Ascending aorta (tissue), 2 donors: ENCODE measurements around the gene TRIM60. TPM values are rescaled to one million over a fixed set of nuclear protein-coding genes. Genes with fewer than 3 reads are reported as not detected.
"Not testable (repeated sequence)": the region's sequence is repeated elsewhere in the genome, so short reads cannot be mapped to it uniquely, and the experiment has no call there.

Experiments
- DNase-seq, 2 donors: peaks; one replicate each; pipeline ENCODE4 v3.0.0-alpha.2; 2019; ENCODE audit warnings: low spot score in 2 of 2
- H3K27ac ChIP-seq, 2 donors: fragments of 200-600 bp; sonication (generic); one replicate each; pipeline ENCODE4 v1.5.1; 2016 to 2017; ENCODE audit warnings: mild to moderate bottlenecking in 1 of 2
- H3K27me3 ChIP-seq: fragments of 200-600 bp; sonication (generic); one replicate; pipeline ENCODE4 v1.5.1; 2017
- H3K36me3 ChIP-seq, 2 donors: fragments of 200-600 bp; sonication (generic); one replicate each; pipeline ENCODE4 v1.5.1; 2016
- H3K4me1 ChIP-seq, 2 donors: fragments of 200-600 bp; sonication (generic); one replicate each; pipeline ENCODE4 v1.5.1; 2016 to 2017; ENCODE audit warnings: mild to moderate bottlenecking in 1 of 2
- H3K4me3 ChIP-seq, 2 donors: fragments of 200-600 bp; sonication (generic); one replicate each; pipeline ENCODE4 v1.5.1; 2016 to 2017; ENCODE audit warnings: mild to moderate bottlenecking in 1 of 2
- H3K9me3 ChIP-seq, 2 donors: fragments of 200-600 bp; sonication (generic); one replicate each; pipeline ENCODE4 v1.5.1; 2016
- intact Hi-C: fragments of 100-400 bp; cut with DNase I; formaldehyde crosslinking; loops from one replicate; pipeline ENCODE4 v1.15.1; 2023
- total RNA-seq: library from RNA; depleted of rRNA; stranded (reverse); fragments of >200 nt; gene quantifications from one replicate; pipeline ENCODE4 v1.1.0, GENCODE V29; 2016
- TF ChIP-seq, protein P1 (sequence below), 3 experiments: fragments of 200-600 bp in 2 of 3; fragments of 450-650 bp in 1 of 3; sonication (generic) in 2 of 3; IDR thresholded peaks; one replicate each; pipeline ENCODE4 v1.5.1; 2016 to 2019; ENCODE audit warnings: antibody characterized with exemption in 3 of 3, mild to moderate bottlenecking in 1 of 3, moderate library complexity in 1 of 3

The TRIM60 gene
- total RNA-seq, 1 donor from 2014 or later = not detected

DNA sequence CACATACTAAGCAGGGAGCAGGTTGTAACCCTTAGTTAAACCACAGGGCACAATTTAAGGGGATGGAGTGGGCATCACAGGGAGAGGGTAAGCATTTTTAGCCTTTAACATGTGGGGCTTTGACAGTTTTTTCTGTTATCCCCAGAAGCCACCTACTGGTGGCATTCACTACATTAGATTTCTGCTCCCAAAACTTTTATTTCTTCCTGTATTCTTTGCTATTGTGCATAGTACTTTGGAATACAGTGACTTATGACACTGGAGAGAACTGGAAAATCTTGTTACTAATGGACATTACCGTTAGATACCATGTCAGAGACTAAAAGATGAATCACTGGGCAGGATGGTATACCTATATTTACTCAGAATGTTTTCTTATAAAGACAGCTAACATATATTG lies 29.1 kb downstream of the TRIM60 start:
- H3K27me3 ChIP-seq = no peaks in the 10 kb centered on the region
- H3K9me3 ChIP-seq = no peaks in the 10 kb centered on the region
- H3K36me3 ChIP-seq = no peaks in the 10 kb centered on the region
- no peaks in the 10 kb centered on the region for H3K4me1 ChIP-seq
- H3K27ac ChIP-seq = no peak overlapping the region
- TF ChIP-seq, protein P1, sequence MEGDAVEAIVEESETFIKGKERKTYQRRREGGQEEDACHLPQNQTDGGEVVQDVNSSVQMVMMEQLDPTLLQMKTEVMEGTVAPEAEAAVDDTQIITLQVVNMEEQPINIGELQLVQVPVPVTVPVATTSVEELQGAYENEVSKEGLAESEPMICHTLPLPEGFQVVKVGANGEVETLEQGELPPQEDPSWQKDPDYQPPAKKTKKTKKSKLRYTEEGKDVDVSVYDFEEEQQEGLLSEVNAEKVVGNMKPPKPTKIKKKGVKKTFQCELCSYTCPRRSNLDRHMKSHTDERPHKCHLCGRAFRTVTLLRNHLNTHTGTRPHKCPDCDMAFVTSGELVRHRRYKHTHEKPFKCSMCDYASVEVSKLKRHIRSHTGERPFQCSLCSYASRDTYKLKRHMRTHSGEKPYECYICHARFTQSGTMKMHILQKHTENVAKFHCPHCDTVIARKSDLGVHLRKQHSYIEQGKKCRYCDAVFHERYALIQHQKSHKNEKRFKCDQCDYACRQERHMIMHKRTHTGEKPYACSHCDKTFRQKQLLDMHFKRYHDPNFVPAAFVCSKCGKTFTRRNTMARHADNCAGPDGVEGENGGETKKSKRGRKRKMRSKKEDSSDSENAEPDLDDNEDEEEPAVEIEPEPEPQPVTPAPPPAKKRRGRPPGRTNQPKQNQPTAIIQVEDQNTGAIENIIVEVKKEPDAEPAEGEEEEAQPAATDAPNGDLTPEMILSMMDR (IDR thresholded peaks at IDR 0.05) = no peak
- no peak for DNase-seq
- H3K4me3 ChIP-seq = no peak overlapping the region
- intact Hi-C loops = no loop called here

GRCh38 chr4:165070560-165070959 lies 38.8 kb downstream of the TRIM60 start:
- no peak overlapping the region for H3K4me3 ChIP-seq
- peaks cover 1 to 3% of the 10 kb centered on the region in 2 donors for H3K36me3 ChIP-seq
- intact Hi-C loops = no loop called here
- H3K4me1 ChIP-seq = no peaks in the 10 kb centered on the region
- no peak overlapping the region for H3K27ac ChIP-seq
- H3K27me3 ChIP-seq = no peaks in the 10 kb centered on the region
- DNase-seq = no peak
- no peaks in the 10 kb centered on the region for H3K9me3 ChIP-seq
- TF ChIP-seq, protein P1 (IDR thresholded peaks at IDR 0.05) = no peak

DNA sequence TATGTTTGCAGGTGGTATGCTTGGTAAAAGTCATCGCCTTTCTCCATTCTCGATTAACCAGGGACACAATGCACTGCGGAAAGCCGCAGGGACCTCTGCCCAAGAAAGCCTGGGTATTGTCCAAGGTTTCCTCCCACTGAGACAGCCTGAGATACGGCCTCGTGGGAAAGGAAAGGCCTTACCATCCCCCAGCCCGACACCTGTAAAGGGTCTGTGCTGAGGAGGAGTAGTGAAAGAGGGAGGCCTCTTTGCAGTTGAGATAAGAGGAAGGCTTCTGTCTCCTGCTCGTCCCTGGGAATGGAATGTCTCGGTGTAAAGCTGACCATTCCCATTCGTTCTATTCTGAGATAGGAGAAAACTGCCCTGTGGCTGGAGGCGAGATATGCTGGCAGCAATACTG lies 41.5 kb downstream of the TRIM60 start:
- H3K9me3 ChIP-seq, H3K27ac ChIP-seq, intact Hi-C loops, H3K27me3 ChIP-seq, DNase-seq, H3K4me3 ChIP-seq, H3K4me1 ChIP-seq: not testable (repeated sequence)
- H3K36me3 ChIP-seq = peaks cover 9 to 25% of the 10 kb centered on the region in 2 donors

DNA sequence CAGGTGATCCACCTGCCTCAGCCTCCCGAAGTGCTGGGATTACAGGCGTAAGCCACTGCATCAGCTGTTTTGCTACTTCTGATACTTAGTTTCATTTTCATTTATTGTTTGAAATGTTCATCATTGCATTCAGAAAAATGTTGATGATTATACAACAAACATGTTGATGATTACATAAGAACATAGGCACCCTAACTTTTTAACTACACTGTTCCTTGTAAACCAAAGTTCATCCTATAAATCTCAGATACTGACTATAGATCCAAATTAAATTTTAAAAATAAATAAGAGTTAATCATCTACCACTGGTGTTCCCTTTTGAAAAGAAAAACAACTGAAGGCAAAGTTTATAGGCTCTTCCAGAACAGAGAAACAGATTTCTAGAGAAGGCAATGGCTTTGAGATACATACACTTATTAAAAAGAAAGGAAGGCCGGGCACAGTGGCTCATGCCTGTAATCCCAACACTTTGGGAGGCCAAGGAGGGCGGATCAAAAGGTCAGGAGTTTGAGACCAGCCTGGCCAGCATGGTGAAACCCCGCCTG lies 45.3 kb downstream of the TRIM60 start:
- Histone ChIP-seq H3K27ac (no peak overlapping the region), H3K4me1 (no peaks in the 10 kb centered on the region), H3K4me3 (no peak overlapping the region), H3K36me3 (peaks cover 18 to 51% of the 10 kb centered on the region in 2 donors), H3K9me3 (no peaks in the 10 kb centered on the region), H3K27me3 (no peaks in the 10 kb centered on the region)
- TF ChIP-seq, protein P1 (IDR thresholded peaks at IDR 0.05) = no peak
- intact Hi-C loops = no loop called here
- DNase-seq = no peak

- Histone ChIP-seq H3K4me1 (no peaks in the 10 kb centered on the region), H3K36me3 (peaks cover 25 to 58% of the 10 kb centered on the region in 2 donors), H3K27ac (no peak overlapping the region), H3K27me3 (no peaks in the 10 kb centered on the region), H3K9me3 (no peaks in the 10 kb centered on the region), H3K4me3 (no peak overlapping the region)
- DNase-seq = no peak
- intact Hi-C loops = no loop called here
- TF ChIP-seq, protein P1 (IDR thresholded peaks at IDR 0.05) = no peak
These were observed 47.7 kb downstream of the TRIM60 start for GRCh38 chr4:165079476-165079875.

DNA sequence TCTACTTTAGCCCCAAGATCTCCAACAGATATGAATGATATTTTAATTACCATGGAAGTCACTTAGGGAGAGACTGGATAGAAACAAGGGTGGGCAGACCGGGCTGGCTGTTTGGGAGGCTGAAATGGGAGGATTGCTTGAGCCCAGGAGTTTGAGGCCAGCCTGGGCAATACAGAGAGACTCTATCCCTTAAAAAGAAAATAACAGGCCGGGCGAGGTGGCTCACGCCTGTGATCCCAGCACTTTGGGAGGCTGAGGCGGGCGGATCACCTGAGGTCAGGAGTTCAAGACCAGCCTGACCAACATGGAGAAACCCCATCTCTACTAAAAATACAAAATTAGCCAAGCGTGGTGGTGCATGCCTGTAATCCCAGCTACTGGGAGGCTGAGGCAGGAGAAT lies 53.0 kb downstream of the TRIM60 start:
- H3K4me3 ChIP-seq, DNase-seq, H3K4me1 ChIP-seq, H3K9me3 ChIP-seq, H3K27me3 ChIP-seq, intact Hi-C loops, H3K27ac ChIP-seq: not testable (repeated sequence)
- peaks cover 46 to 64% of the 10 kb centered on the region in 2 donors for H3K36me3 ChIP-seq

DNA sequence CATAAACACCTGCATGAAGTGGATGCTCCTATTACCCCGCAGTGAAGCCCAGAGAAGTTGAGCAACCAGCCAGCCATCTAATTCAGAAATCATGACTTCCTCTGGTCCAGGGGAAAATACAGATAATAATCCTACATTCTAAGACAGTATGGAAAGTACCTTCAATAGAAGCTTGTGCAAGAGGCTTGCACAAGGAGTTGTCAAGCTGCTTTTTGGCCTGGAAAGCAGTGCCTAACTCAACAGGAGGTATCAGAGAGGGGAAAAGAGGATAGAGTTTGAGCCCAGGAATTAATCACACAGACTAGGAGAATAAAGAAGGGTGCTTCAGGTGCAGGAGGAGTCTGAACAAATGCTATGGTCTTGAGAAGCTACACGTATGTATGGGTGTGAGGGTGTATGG lies 54.1 kb downstream of the TRIM60 start:
- Histone ChIP-seq H3K27me3 (no peaks in the 10 kb centered on the region), H3K36me3 (peaks cover 50 to 61% of the 10 kb centered on the region in 2 donors), H3K27ac (no peak overlapping the region), H3K4me3 (no peak overlapping the region), H3K9me3 (no peaks in the 10 kb centered on the region), H3K4me1 (no peaks in the 10 kb centered on the region)
- intact Hi-C loops = no loop called here
- no peak for DNase-seq
- TF ChIP-seq, protein P1 (IDR thresholded peaks at IDR 0.05) = no peak
